GM20000 (cell line): Measurements from ENCODE around the gene DNPH1.

Source experiments
- DNase-seq: peaks from one replicate; pipeline ENCODE4 v3.0.0; 2012; ENCODE audit warnings: low spot score
- TF ChIP-seq, protein P1 (sequence below): IDR thresholded peaks from 2 replicates; pipeline ENCODE4 v1.5.1; 2012; ENCODE audit warnings: mild to moderate bottlenecking, control low read depth; ENCODE audit errors: extremely low read depth, missing control alignments

DNPH1 gene

DNA sequence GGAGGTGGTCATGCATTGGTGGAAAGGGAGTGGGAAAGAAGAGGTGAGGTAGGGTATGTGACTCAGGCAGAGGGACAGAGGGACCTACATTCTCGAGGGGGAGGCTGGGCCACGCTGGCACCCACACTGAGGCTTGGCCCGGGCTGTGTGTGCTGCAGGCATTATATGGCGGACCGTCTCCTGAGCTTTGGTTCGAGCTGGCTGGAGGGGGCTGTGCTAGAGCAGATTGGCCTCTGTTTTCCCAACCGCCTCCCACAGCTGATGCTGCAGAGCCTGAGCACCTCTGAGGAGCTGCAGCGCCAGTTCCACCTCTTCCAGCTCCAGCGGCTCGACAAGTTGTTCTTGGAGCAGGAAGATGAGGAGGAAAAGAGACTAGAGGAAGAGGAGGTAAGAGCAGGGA lies 23.4 kb downstream of the DNPH1 start:
- TF ChIP-seq, protein P1, sequence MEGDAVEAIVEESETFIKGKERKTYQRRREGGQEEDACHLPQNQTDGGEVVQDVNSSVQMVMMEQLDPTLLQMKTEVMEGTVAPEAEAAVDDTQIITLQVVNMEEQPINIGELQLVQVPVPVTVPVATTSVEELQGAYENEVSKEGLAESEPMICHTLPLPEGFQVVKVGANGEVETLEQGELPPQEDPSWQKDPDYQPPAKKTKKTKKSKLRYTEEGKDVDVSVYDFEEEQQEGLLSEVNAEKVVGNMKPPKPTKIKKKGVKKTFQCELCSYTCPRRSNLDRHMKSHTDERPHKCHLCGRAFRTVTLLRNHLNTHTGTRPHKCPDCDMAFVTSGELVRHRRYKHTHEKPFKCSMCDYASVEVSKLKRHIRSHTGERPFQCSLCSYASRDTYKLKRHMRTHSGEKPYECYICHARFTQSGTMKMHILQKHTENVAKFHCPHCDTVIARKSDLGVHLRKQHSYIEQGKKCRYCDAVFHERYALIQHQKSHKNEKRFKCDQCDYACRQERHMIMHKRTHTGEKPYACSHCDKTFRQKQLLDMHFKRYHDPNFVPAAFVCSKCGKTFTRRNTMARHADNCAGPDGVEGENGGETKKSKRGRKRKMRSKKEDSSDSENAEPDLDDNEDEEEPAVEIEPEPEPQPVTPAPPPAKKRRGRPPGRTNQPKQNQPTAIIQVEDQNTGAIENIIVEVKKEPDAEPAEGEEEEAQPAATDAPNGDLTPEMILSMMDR: no peak
- no peak for DNase-seq

DNA sequence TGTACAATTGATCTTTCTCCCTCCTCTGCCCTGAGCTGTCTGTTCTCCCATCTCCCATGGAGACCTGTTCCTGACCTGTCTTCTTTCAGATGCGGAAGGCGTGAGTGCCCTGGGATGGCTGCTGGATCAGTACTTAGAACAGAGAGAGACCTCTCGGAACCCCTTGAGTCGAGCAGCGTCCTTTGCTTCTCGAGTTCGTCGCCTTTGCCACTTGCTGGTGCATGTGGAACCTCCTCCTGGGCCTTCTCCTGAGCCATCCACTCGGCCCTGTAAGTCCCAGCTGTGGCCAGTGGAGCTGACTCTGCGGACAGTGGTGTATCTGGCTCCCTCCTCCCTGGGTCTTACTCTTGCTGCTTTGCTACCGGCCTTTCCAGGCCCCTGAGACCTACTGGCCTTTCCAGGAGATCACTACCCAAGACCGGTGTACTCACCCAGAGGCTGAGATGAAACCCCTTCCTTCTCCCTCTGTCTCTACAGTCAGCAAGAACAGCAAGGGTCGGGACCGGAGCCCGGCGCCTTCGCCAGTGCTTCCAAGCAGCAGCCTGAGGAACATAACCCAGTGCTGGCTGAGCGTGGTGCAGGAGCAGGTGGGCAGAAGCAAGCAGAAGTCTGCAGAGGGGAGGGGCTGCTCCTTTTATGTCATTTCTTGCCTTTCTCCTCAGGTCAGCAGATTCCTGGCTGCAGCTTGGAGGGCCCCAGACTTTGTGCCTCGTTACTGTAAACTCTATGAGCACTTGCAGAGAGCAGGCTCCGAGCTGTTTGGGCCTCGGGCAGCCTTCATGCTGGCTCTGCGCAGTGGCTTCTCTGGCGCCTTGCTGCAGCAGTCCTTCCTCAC lies 24.8 kb downstream of the DNPH1 start:
- DNase-seq: no peak
- TF ChIP-seq, protein P1: no peak

DNA sequence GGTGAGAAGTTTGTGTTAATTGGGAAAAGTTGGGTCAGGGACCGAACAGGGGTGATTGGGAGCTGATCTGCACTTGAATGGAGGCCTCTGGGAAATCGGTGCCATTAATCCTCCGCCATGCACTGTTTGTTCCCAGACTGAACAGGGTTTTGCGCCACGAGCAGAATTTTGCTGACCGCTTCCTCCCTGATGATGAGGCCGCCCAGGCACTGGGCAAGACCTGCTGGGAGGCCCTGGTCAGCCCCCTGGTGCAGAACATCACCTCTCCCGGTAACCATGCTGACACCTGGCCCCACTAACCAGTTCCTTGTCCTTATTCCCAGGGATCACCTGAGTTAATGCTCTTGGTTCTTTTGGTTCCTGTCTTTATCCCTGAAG lies 25.6 kb downstream of the DNPH1 start:
- DNase-seq: no peak
- TF ChIP-seq, protein P1: no peak

DNA sequence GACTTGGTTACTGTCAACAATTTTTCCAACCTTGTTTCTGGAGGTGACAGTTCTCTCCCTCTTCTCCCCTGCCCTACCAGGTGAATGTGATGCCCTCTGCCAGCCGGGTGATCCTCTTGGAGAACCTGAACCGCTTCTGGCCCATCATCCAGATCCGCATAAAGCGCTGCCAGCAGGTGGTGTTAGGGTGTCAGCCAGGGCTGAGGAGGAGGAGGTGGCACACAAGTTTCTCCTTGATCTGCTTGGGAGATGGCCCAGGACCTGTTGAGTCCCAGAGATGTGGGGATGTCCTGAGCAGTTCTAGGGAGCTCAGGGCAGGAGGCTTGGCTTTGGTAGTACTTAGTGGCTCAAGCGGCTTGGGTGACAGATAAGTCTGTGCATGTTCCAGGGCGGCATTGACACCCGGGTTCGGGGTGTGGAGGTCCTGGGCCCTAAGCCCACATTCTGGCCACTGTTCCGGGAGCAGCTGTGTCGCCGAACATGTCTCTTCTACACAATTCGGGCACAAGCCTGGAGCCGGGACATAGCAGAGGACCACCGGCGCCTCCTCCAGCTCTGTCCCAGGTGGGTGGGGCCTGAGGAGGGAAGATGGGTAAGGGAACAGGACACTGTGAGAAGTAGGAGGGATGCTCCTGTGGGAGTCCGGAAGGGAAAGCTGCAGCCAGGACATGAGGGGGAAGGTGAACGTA lies 26.1 kb downstream of the DNPH1 start:
- DNase-seq: no peak
- TF ChIP-seq, protein P1: no peak

DNA sequence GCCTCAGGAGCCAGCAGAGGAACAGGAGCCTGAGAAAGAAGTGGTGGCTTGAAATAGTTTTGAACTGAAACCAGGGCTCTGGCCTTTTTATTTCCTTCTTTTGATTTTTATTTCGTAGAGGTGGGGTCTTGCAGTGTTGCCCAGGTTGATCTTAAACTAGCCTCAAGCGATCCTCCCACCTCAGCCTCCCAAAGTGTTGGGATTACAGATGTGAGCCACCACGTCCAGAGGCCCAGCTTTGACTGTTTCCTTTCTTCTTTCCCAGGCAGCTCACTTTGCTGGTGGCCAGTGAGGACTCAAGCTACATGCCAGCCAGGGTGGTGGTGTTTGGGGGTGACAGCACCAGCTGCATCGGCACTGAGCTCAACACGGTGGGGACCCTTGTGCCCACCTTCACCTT lies 26.8 kb downstream of the DNPH1 start:
- no peak for DNase-seq
- TF ChIP-seq, protein P1: no peak

DNA sequence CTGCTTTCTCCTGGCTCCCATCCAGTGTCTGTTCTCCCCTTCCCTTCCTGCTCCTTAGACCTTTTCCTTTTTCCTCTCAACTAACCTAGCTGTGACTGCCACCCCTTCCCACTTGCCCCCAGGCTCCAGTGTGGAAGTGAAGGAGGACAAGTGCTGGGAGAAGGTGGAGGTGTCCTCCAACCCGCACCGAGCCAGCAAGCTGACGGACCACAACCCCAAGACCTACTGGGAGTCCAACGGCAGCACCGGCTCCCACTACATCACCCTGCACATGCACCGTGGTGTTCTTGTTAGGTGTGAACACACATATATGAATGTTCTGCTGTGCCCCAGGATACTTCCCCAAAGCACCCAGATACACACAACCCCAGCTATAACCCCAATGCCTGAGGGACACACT lies 28.7 kb downstream of the DNPH1 start:
- DNase-seq: no peak
- TF ChIP-seq, protein P1: no peak

DNA sequence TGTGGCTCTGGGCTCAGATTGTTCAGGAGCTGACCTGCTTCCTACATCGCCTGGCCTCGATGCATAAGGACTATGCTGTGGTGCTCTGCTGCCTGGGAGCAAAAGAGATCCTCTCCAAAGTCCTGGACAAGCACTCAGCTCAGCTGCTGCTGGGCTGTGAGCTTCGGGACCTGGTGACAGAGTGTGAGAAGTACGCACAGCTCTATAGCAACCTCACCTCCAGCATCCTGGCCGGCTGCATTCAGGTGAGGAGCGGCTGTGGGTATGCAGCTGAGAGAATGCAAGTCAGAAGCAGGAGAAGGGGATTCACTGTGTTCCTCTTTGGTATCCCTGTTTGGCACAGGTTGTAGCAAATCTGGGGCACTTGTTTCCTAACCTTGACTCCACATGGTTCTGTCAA lies 29.4 kb downstream of the DNPH1 start:
- TF ChIP-seq, protein P1: no peak
- no peak for DNase-seq
